ENCODE data around the gene CCDC73. TPM values are rescaled to one million over a fixed set of nuclear protein-coding genes. Genes with fewer than 3 reads are reported as not detected.

CCDC73 gene
- total and polyA plus RNA-seq, 2 donors (not counting 1 experiment from before 2014, with no cell fraction given), result 0.05 TPM; not detected in 1

GRCh38 chr11:32786811-32787210 is 7.7 kb downstream of the CCDC73 start:
- Histone ChIP-seq H3K4me3 (ENCODE audit: control extremely low read depth in 1 of 5, extremely low read depth in 1 of 5, insufficient read depth in 1 of 5, low read depth in 2 of 5, low read length in 4 of 5) (no peak overlapping the region), H3K27me3 (replicated peaks in 1 of 4; ENCODE audit: control extremely low read depth in 1 of 4, control insufficient read depth in 3 of 4, insufficient read depth in 4 of 4, low read length in 3 of 4) (no peaks in the 10 kb centered on the region), H3K4me2 (replicated peaks; ENCODE audit: low read depth, low read length, poor library complexity, severe bottlenecking) (no peak overlapping the region), H4K20me1 (ENCODE audit: control insufficient read depth, insufficient read depth, low read length, poor library complexity, severe bottlenecking) (no peaks in the 10 kb centered on the region), H3K27ac (ENCODE audit: low read length in 2 of 2) (no peak overlapping the region), H3K9me3 (ENCODE audit: control extremely low read depth in 1 of 3, control insufficient read depth in 2 of 3, insufficient read depth in 1 of 3, low read length in 2 of 3) (no peaks in the 10 kb centered on the region), H3K36me3 (replicated peaks in 1 of 2; ENCODE audit: control extremely low read depth in 1 of 2, control insufficient read depth in 1 of 2, extremely low read depth in 1 of 2, insufficient read depth in 2 of 2, low read length in 1 of 2) (no peaks in the 10 kb centered on the region), H3K79me2 (ENCODE audit: control insufficient read depth, insufficient read depth, low read length) (no peaks in the 10 kb centered on the region), H3K4me1 (ENCODE audit: control insufficient read depth in 2 of 2, insufficient read depth in 2 of 2, low read length in 2 of 2) (no peaks in the 10 kb centered on the region), H3K9ac (ENCODE audit: low read length) (no peak overlapping the region), H2AFZ (ENCODE audit: insufficient read depth, low read depth, low read length, poor library complexity, severe bottlenecking) (no peak overlapping the region)
- Mint-ChIP-seq H3K27ac (no peak overlapping the region), H3K4me1 (peaks cover 4% of the 10 kb centered on the region), H3K27me3 (no peaks in the 10 kb centered on the region), H3K9me3 (ENCODE audit: insufficient read depth) (no peaks in the 10 kb centered on the region), H3K4me3 (no peak overlapping the region)
- ChIA-PET POLR2A (no interaction called here), CTCF (no interaction called here)
- intact Hi-C loops (cut with micrococcal nuclease), result no loop called here
- no peak for TF ChIP-seq EZH2 (IDR thresholded peaks at IDR 0.05; ENCODE audit: borderline replicate concordance, insufficient read depth, low read depth, low read length, poor library complexity, severe bottlenecking)
- TF ChIP-seq CTCF (IDR thresholded peaks at IDR 0.05), result no peak
- no peak for ATAC-seq (ENCODE audit: low read depth)
- DNase-seq, result no peak

GRCh38 chr11:32785262-32785661 is 9.2 kb downstream of the CCDC73 start:
- Mint-ChIP-seq H3K4me1 (peaks cover 4% of the 10 kb centered on the region), H3K27ac (no peak overlapping the region), H3K9me3 (ENCODE audit: insufficient read depth) (no peaks in the 10 kb centered on the region), H3K4me3 (no peak overlapping the region), H3K27me3 (no peaks in the 10 kb centered on the region)
- no peak for TF ChIP-seq EZH2 (IDR thresholded peaks at IDR 0.05; ENCODE audit: borderline replicate concordance, insufficient read depth, low read depth, low read length, poor library complexity, severe bottlenecking)
- TF ChIP-seq CTCF (IDR thresholded peaks at IDR 0.05), result no peak
- Histone ChIP-seq H2AFZ (ENCODE audit: insufficient read depth, low read depth, low read length, poor library complexity, severe bottlenecking) (no peak overlapping the region), H3K9me3 (ENCODE audit: control extremely low read depth in 1 of 3, control insufficient read depth in 2 of 3, insufficient read depth in 1 of 3, low read length in 2 of 3) (no peaks in the 10 kb centered on the region), H4K20me1 (ENCODE audit: control insufficient read depth, insufficient read depth, low read length, poor library complexity, severe bottlenecking) (no peaks in the 10 kb centered on the region), H3K27me3 (replicated peaks in 1 of 4; ENCODE audit: control extremely low read depth in 1 of 4, control insufficient read depth in 3 of 4, insufficient read depth in 4 of 4, low read length in 3 of 4) (no peaks in the 10 kb centered on the region), H3K9ac (ENCODE audit: low read length) (no peak overlapping the region), H3K4me3 (ENCODE audit: control extremely low read depth in 1 of 5, extremely low read depth in 1 of 5, insufficient read depth in 1 of 5, low read depth in 2 of 5, low read length in 4 of 5) (no peak overlapping the region), H3K4me2 (replicated peaks; ENCODE audit: low read depth, low read length, poor library complexity, severe bottlenecking) (no peak overlapping the region), H3K4me1 (ENCODE audit: control insufficient read depth in 2 of 2, insufficient read depth in 2 of 2, low read length in 2 of 2) (no peaks in the 10 kb centered on the region), H3K36me3 (replicated peaks in 1 of 2; ENCODE audit: control extremely low read depth in 1 of 2, control insufficient read depth in 1 of 2, extremely low read depth in 1 of 2, insufficient read depth in 2 of 2, low read length in 1 of 2) (no peaks in the 10 kb centered on the region), H3K27ac (ENCODE audit: low read length in 2 of 2) (no peak overlapping the region), H3K79me2 (ENCODE audit: control insufficient read depth, insufficient read depth, low read length) (no peaks in the 10 kb centered on the region)
- CTCF ChIA-PET, result interaction anchor here (0.7 to 2.1 kb wide), 2 partner anchors 8 to 36 kb away, joined by 3 to 5 read pairs; no protein-coding TSS in a partner anchor
- POLR2A ChIA-PET, result no interaction called here
- WGBS (ENCODE audit: insufficient coverage), result 100% methylated on average over 2 of the region's 3 CpGs
- DNase-seq, result no peak
- intact Hi-C loops (cut with micrococcal nuclease), result no loop called here
- ATAC-seq (ENCODE audit: low read depth), result no peak

All from B cell (primary cell).